ENCODE data around the gene OSBP2. TPM values are rescaled to one million over a fixed set of nuclear protein-coding genes. Genes with fewer than 3 reads are reported as not detected.
"Not testable (repeated sequence)": the region's sequence is repeated elsewhere in the genome, so short reads cannot be mapped to it uniquely, and the experiment has no call there.

Gene OSBP2
- total and polyA plus RNA-seq, 5 donors, result 4.1 to 12.3 (median 7.8) TPM

DNA sequence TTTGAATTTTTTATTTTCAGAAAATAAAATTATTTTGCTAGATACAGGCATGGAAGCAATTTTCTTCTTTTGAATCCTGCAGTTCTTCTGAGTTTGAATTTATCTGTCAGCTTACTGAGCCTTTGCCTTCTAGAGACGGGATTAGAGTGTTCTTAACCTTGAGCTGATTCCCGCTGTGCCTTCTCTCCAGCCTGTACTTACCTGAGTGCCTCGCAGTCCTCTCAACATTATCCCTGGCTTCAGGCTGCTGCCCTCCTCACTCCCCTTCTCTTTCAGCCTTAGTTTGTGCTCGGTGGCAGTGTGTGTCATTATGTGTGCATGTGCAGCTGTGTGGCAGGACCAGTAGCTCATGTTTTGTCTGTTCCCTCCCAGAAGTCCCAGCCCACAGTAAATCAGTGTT is 24.3 kb downstream of the OSBP2 start:
- no peaks in the 10 kb centered on the region for H3K9me3 ChIP-seq (ENCODE audit: control insufficient read depth, low read length)
- 89% methylated on average over 4 of the region's 4 CpGs for WGBS
- ATAC-seq (no peak), DNase-seq (no peak)
- intact Hi-C loops (cut with DNase I), result no loop called here
- H3K27ac ChIP-seq (ENCODE audit: low read length), result no peak overlapping the region
- no peaks in the 10 kb centered on the region for H3K27me3 ChIP-seq (ENCODE audit: control insufficient read depth, insufficient read depth)
- H3K4me1 ChIP-seq (ENCODE audit: control insufficient read depth, insufficient read depth, low read length), result peaks cover 3% of the 10 kb centered on the region
- H3K4me3 ChIP-seq (ENCODE audit: low read length), result no peak overlapping the region

DNA sequence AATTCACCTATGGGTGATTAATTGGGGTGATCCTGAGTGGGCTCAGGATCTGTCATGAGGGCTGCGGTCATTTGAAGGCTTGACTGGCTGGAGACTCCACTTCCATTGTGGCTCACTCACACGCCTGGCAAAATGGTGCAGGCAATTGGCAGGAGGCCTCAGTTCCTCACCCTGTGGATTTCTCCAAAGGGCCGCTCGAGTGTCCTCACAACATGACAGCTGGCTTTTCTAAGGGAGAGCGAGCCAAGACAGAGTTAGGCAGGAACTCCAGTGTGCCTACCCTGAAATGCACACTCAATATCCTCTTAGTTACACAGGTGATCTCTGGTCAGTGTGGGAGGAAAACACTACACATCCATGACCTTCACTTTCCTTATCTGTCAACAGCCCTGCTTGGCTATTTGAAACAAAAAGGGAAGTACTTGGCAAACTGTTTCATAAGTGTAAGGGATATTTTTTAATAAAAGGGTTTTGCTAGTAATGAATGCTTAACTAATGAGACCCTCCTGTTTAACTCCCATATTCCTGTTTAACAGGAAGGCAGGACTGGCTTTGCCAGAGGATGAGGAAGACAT is 25.7 kb downstream of the OSBP2 start:
- H3K27me3 ChIP-seq (ENCODE audit: control insufficient read depth, insufficient read depth), result no peaks in the 10 kb centered on the region
- no peak for ATAC-seq
- H3K27ac ChIP-seq (ENCODE audit: low read length), result no peak overlapping the region
- peaks cover 3% of the 10 kb centered on the region for H3K4me1 ChIP-seq (ENCODE audit: control insufficient read depth, insufficient read depth, low read length)
- no peak for DNase-seq
- intact Hi-C loops (cut with DNase I), result no loop called here
- 83% methylated on average over 5 of the region's 5 CpGs for WGBS
- H3K9me3 ChIP-seq (ENCODE audit: control insufficient read depth, low read length), result no peaks in the 10 kb centered on the region
- no peak overlapping the region for H3K4me3 ChIP-seq (ENCODE audit: low read length)

DNA sequence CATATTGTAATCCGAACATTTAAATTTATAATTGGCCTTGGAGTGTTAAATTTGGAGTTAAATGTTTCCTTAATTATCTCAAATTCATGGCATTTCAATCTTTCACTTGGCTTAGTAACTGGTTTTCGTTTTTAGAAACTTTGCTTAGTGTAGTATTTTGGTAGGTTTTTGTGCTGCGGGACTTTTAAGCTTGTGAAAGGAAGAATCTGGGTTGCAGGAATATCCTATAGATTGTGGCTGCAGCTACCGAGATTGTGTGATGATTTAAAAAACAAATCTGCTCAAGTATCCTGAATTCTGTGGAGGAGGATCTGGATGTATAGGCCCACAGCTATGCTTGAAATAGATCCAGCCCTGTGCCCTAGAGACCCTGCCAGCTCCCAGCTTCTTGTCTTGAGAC is 27.1 kb downstream of the OSBP2 start:
- Histone ChIP-seq H3K9me3 (ENCODE audit: control insufficient read depth, low read length) (no peaks in the 10 kb centered on the region), H3K27me3 (ENCODE audit: control insufficient read depth, insufficient read depth) (no peaks in the 10 kb centered on the region), H3K4me1 (ENCODE audit: control insufficient read depth, insufficient read depth, low read length) (peaks cover 3% of the 10 kb centered on the region), H3K27ac (ENCODE audit: low read length) (no peak overlapping the region), H3K4me3 (ENCODE audit: low read length) (no peak overlapping the region)
- 76% methylated on average over 4 of the region's 4 CpGs for WGBS
- no peak for ATAC-seq
- intact Hi-C loops (cut with DNase I), result no loop called here
- DNase-seq, result no peak

DNA sequence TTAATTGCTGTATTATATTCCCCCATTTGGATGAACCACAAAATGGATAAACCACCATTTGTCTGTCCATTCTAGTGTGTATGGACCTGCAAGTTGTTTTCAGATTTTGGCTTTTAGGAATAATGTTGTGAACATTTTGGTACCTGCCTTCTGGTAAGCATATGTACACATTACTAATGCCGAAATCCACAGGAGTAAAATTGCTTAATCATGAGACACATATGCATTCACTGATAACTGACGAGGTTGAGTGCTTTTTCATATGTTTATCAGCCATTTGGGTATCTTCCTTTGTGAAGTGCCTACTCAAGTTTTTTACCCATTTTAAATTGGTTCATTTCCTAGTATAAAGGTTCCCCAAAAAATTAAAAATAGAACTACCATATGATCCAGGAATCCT is 34.2 kb downstream of the OSBP2 start:
- 65% methylated on average over 2 of the region's 2 CpGs for WGBS
- DNase-seq (no peak), ATAC-seq (no peak)
- Histone ChIP-seq H3K27ac (ENCODE audit: low read length) (no peak overlapping the region), H3K4me1 (ENCODE audit: control insufficient read depth, insufficient read depth, low read length) (no peaks in the 10 kb centered on the region), H3K4me3 (ENCODE audit: low read length) (no peak overlapping the region), H3K9me3 (ENCODE audit: control insufficient read depth, low read length) (no peaks in the 10 kb centered on the region), H3K27me3 (ENCODE audit: control insufficient read depth, insufficient read depth) (no peaks in the 10 kb centered on the region)
- intact Hi-C loops (cut with DNase I), result no loop called here

DNA sequence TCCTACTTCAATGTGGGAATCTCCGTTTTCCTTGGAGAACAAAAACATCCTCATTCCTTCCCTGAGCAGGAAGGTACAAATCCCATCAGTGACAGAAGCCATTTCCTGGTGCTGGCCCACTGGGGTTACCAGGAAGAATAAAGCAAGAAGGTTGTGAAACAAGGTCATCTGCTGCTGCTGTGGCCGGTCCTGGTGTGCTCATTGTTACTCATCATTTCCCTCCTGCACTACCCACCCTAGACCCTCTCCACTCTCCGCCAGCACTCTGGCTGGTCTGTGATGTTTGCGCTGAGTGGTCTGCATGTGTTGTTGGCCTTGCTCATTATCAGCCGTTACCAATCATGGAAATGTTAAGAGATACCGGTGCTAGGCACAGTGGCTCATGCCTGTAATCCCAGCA is 37.0 kb downstream of the OSBP2 start:
- Histone ChIP-seq H3K27me3 (ENCODE audit: control insufficient read depth, insufficient read depth) (no peaks in the 10 kb centered on the region), H3K27ac (ENCODE audit: low read length) (no peak overlapping the region), H3K9me3 (ENCODE audit: control insufficient read depth, low read length) (no peaks in the 10 kb centered on the region), H3K4me3 (ENCODE audit: low read length) (no peak overlapping the region), H3K4me1 (ENCODE audit: control insufficient read depth, insufficient read depth, low read length) (no peaks in the 10 kb centered on the region)
- DNase-seq (no peak), ATAC-seq (no peak)
- 84% methylated on average over 6 of the region's 6 CpGs for WGBS
- intact Hi-C loops (cut with DNase I), result no loop called here

DNA sequence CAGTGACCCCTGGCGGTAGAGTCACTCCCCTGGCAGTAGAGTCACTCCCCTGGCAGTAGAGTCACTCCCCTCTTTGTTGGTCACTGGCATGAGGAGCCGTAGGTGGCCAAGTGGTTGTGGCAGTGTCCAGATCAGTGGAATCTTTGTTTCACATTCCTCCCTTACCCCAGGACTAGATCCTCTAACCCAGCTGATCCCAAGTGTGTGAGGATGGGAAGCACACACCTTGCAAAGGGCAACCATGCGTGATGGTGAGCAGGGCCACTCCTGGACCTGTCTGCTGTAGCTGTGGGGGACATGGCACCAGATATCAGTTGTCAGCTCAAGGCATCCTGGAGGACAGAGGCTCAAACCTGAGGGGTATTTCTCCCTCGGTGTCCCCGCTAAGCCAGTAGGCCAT is 37.8 kb downstream of the OSBP2 start:
- H3K27ac ChIP-seq (ENCODE audit: low read length), result no peak overlapping the region
- no peaks in the 10 kb centered on the region for H3K27me3 ChIP-seq (ENCODE audit: control insufficient read depth, insufficient read depth)
- no peak overlapping the region for H3K4me3 ChIP-seq (ENCODE audit: low read length)
- no peaks in the 10 kb centered on the region for H3K4me1 ChIP-seq (ENCODE audit: control insufficient read depth, insufficient read depth, low read length)
- intact Hi-C loops (cut with DNase I), result no loop called here
- DNase-seq, result no peak
- WGBS, result 90% methylated on average over 5 of the region's 5 CpGs
- no peaks in the 10 kb centered on the region for H3K9me3 ChIP-seq (ENCODE audit: control insufficient read depth, low read length)
- no peak for ATAC-seq

DNA sequence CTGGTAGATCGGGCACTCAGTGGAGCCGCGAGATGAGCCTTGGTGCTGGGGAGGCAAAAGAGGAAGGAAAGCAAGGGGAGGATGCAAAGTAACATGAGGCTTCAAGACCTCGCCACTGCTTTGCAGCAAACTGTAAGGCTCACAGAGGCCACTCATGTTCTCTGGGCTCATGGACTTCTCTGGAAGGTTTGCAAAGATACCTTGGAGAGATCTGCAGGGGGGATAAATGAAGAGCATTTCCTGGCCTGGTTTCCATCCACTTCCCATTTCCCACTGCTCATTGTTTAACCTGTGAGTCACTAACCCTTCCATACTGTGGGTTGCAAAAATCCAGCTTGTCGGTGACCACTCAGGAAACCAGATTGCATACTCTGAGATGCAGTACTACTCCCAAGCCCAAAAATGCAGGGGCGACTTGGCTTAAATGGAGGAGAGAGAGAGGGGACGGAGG is 38.5 kb downstream of the OSBP2 start:
- no peaks in the 10 kb centered on the region for H3K27me3 ChIP-seq (ENCODE audit: control insufficient read depth, insufficient read depth)
- ATAC-seq (no peak), DNase-seq (no peak)
- H3K27ac ChIP-seq (ENCODE audit: low read length), result no peak overlapping the region
- H3K4me1 ChIP-seq (ENCODE audit: control insufficient read depth, insufficient read depth, low read length), result no peaks in the 10 kb centered on the region
- no peaks in the 10 kb centered on the region for H3K9me3 ChIP-seq (ENCODE audit: control insufficient read depth, low read length)
- intact Hi-C loops (cut with DNase I), result no loop called here
- WGBS, result 72% methylated on average over 7 of the region's 7 CpGs
- no peak overlapping the region for H3K4me3 ChIP-seq (ENCODE audit: low read length)

DNA sequence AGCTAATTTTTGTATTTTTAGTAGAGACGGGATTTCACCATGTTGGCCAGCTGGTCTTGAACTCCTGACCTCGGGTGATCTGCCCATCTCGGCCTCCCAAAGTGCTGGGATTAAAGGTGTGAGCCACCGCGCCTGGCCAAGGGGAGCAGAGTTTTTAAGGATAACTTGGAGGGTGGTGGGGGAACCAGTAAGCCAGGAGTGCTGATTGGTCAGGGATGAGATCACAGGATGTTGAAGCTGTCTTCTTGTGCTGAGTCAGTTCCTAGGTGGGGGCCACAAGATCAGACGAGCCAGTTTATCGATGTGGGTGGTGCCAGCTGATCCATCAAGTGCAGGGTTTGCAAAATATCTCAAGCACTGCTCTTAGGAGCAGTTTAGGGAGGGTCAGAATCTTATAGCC is 45.3 kb downstream of the OSBP2 start:
- H3K4me1 ChIP-seq (ENCODE audit: control insufficient read depth, insufficient read depth, low read length); intact Hi-C loops (cut with DNase I); ATAC-seq; H3K4me3 ChIP-seq (ENCODE audit: low read length); H3K9me3 ChIP-seq (ENCODE audit: control insufficient read depth, low read length); H3K27ac ChIP-seq (ENCODE audit: low read length); H3K27me3 ChIP-seq (ENCODE audit: control insufficient read depth, insufficient read depth); DNase-seq: not testable (repeated sequence)
- WGBS, result 75% methylated on average over 7 of the region's 7 CpGs

DNA sequence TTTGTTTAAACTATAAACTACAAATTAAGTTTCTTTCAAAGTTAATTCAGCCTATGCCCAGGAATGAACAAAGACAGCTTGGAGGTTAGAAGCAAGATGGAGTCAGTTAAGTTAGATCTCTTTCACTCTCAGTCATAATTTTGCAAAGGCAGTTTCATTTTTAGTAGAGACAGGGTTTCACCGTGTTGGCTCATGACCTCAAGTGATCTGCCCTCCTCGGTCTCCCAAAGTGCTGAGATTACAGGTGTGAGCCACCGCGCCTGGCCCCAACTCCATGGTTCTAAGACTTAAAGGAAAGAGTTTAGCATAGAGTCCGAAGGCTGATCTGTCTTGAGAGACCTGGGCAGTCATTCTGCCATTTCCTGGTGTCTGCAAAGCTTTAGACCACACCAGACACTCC is 45.8 kb downstream of the OSBP2 start:
- H3K4me3 ChIP-seq (ENCODE audit: low read length); H3K27me3 ChIP-seq (ENCODE audit: control insufficient read depth, insufficient read depth); H3K9me3 ChIP-seq (ENCODE audit: control insufficient read depth, low read length); H3K27ac ChIP-seq (ENCODE audit: low read length); H3K4me1 ChIP-seq (ENCODE audit: control insufficient read depth, insufficient read depth, low read length); DNase-seq; ATAC-seq; intact Hi-C loops (cut with DNase I): not testable (repeated sequence)
- 88% methylated on average over 5 of the region's 5 CpGs for WGBS

DNA sequence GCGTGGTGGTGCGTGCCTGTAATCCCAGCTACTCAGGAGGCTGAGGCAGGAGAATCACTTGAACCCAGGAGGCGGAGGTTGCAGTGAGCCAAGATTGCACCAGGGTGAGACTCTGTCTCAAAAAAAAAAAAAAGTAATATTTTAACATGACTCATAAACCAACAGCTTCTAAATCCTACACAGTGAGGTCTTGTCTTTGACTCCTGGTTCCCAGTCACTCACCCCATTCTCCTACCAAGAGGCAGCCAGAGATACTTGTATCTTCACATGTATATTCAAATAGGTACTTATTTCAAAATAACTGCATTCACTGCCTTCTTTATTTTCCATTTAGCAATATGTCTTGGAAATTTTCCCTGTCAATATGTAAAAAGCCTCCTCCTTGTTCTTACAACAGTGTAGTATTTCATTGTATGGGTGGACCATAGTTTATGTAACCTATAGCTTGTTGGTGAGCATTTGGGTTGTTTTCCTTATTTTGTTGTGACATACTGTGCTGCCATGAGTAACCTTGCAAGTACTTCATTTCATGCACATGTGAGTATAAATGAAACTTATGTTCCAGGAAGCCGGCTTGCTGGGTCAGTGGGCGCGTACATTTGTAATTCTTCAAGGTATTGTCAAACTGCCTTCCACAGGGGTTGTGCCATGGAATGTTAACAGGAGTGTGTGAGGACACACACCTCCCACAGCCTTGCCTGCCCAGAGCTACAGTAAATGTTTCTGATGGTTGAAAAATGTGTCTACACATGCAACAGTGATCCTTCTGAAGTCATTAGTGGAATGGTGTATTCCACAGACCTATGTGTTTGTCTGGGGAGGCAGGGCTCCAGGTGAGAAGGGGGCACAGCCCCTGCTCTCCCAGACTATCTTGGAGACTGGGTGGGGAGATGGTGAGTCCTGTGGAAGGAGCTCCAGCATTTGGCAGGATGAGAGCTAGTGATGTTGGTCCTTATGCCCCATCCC is 47.9 kb downstream of the OSBP2 start:
- no peaks in the 10 kb centered on the region for H3K9me3 ChIP-seq (ENCODE audit: control insufficient read depth, low read length)
- ATAC-seq, result no peak
- no peaks in the 10 kb centered on the region for H3K4me1 ChIP-seq (ENCODE audit: control insufficient read depth, insufficient read depth, low read length)
- no peak for DNase-seq
- intact Hi-C loops (cut with DNase I), result no loop called here
- H3K4me3 ChIP-seq (ENCODE audit: low read length), result no peak overlapping the region
- no peak overlapping the region for H3K27ac ChIP-seq (ENCODE audit: low read length)
- 80% methylated on average over 6 of the region's 6 CpGs for WGBS
- H3K27me3 ChIP-seq (ENCODE audit: control insufficient read depth, insufficient read depth), result no peaks in the 10 kb centered on the region

DNA sequence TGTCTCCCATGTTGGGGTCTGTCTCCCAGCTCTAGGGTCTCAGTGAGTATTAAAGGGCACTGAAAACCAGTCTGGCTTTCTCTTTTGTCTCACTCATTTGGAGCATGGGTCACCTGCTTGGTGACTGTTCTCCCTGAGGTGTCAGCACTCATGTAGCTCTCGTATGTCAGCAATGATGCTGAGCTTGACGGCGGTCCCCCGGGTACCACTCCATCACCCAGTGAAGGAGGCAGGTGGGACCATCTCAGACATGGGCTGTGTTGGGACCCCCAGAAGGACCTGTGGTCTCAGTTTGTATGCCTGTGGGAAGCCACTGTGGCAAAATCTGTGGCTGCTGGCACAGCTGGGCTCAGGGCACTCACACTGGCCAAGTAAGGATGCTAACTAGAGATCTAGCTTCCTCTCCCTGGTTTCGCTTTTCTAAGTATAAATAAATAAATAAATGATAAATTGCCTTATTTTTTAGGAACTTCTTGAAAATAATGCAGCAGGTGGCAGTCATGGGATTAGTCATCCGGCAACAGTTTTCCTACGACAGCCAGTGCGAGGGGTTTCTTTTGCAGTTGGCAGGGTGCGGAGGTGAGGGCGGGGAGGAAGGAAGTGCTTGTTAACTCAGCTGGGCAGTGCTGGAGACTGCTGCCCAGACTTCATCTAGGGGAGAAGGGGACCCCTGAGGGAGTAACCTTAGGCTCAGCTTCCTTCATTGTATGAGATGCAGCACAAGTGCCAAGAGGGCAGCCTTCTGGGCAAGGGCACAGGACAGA is 48.8 kb downstream of the OSBP2 start:
- Histone ChIP-seq H3K27ac (ENCODE audit: low read length) (no peak overlapping the region), H3K9me3 (ENCODE audit: control insufficient read depth, low read length) (no peaks in the 10 kb centered on the region), H3K4me3 (ENCODE audit: low read length) (no peak overlapping the region), H3K4me1 (ENCODE audit: control insufficient read depth, insufficient read depth, low read length) (no peaks in the 10 kb centered on the region), H3K27me3 (ENCODE audit: control insufficient read depth, insufficient read depth) (no peaks in the 10 kb centered on the region)
- DNase-seq (no peak), ATAC-seq (peak; percentile 36 to 59)
- intact Hi-C loops (cut with DNase I), result no loop called here
- WGBS, result 70% methylated on average over 10 of the region's 10 CpGs

Data from right cardiac atrium (tissue), 5 donors.